Stimulated activated naive CD8-positive, alpha-beta T cell treated with anti-CD3 and anti-CD28 coated beads, Interleukin-15, amount 100 ng/mL, for 72 hours (primary cell): ENCODE measurements around the gene OR52A5.
"Not testable (repeated sequence)": the region's sequence is repeated elsewhere in the genome, so short reads cannot be mapped to it uniquely, and the experiment has no call there.

ENCODE experiments used
- ATAC-seq: fragments of 150-1000 bp; cut with Tn5 transposase; 2 replicates; pipeline ENCODE4 v1.10.0; 2021; ENCODE audit warnings: mild to moderate bottlenecking, moderate library complexity
- DNase-seq, 2 donors: peaks; one replicate each; pipeline ENCODE4 v3.0.0; 2021 to 2022
- H3K27ac Mint-ChIP-seq, 2 donors: one replicate each; pipeline ENCODE4 v1.8.0; 2022; ENCODE audit warnings: mild to moderate bottlenecking in 2 of 2, mixed read lengths in 2 of 2, moderate library complexity in 2 of 2
- H3K27me3 Mint-ChIP-seq: one replicate; pipeline ENCODE4 v1.8.0; 2022; ENCODE audit warnings: mixed read lengths
- H3K4me1 Mint-ChIP-seq: one replicate; pipeline ENCODE4 v1.8.0; 2022; ENCODE audit warnings: mild to moderate bottlenecking, mixed read lengths
- H3K4me3 Mint-ChIP-seq, 2 donors: one replicate each; pipeline ENCODE4 v1.8.0; 2022; ENCODE audit warnings: mild to moderate bottlenecking in 2 of 2, mixed read lengths in 2 of 2, moderate library complexity in 1 of 2
- H3K9me3 Mint-ChIP-seq, 2 donors: one replicate each; pipeline ENCODE4 v1.8.0; 2022; ENCODE audit warnings: mixed read lengths in 2 of 2

OR52A5 gene

DNA sequence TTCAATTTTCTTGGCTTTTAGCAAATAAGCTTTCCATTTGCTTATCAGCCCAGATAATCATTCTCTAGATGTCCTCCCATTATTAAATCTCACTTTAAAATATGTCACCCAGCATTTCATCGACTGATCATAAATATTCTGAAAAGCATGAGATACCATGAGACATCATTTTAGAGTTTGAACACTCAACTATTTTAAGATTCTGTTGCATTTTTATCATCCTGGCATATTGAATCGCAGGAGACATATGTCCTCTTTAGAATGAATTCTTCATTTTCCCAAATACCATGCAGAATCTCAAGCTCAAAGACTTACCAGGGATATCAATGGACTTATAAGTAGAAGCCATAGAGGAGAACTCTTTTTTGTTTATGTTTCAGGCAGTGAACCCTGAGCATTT lies at the start of gene OR52A5:
TSS of gene OR52A5 (minus strand) at position 361 of the 400 bp plus-strand sequence. CDS start 5,714 bp downstream, outside the sequence.
- no peak for DNase-seq

GRCh38 chr11:5178046-5178837 lies 40.1 kb upstream of the OR52A5 start:
- H3K9me3 Mint-ChIP-seq, result no peaks in the 10 kb centered on the region
- peaks cover 13% of the 10 kb centered on the region for H3K27me3 Mint-ChIP-seq
- no peak overlapping the region for H3K27ac Mint-ChIP-seq
- H3K4me3 Mint-ChIP-seq, result no peak overlapping the region
- H3K4me1 Mint-ChIP-seq, result no peaks in the 10 kb centered on the region
- DNase-seq (no peak), ATAC-seq (no peak)

More for the DNA sequence above, at the start of gene OR52A5:
- Mint-ChIP-seq H3K4me3 (no peak within 1 kb of the TSS), H3K27me3 (no peaks in the 10 kb centered on the region), H3K4me1 (no peaks in the 10 kb centered on the region), H3K27ac (peak within 1 kb of the TSS in 1 of 2 donors; percentile 29), H3K9me3 (no peaks in the 10 kb centered on the region)
- ATAC-seq, result no peak

GRCh38 chr11:5174934-5175333 lies 36.8 kb upstream of the OR52A5 start:
- ATAC-seq (no peak), DNase-seq (no peak)
- Mint-ChIP-seq H3K27ac (no peak overlapping the region), H3K4me1 (no peaks in the 10 kb centered on the region), H3K4me3 (no peak overlapping the region), H3K27me3 (peaks cover 9% of the 10 kb centered on the region), H3K9me3 (no peaks in the 10 kb centered on the region)

DNA sequence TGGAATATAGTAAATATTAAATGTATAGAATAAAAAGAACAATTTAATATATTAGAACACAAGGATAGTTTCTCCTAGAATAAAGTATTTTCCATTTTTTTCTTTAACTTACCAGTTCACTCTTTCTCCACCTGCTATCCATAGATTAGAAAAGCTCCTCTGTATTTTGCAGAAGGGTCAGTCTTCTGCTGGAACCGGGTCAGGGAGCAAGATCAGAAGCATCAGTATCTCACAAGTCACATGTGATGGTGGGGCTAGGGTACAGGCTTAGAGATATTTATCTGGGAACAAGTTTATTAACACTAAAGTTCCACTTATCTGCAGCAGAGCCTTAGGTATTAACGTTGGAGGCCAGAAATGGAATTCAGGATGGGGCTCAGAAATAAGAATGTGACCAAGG lies 33.7 kb upstream of the OR52A5 start:
- no peaks in the 10 kb centered on the region for H3K9me3 Mint-ChIP-seq
- no peaks in the 10 kb centered on the region for H3K27me3 Mint-ChIP-seq
- no peak for DNase-seq
- no peaks in the 10 kb centered on the region for H3K4me1 Mint-ChIP-seq
- ATAC-seq, result no peak
- H3K27ac Mint-ChIP-seq, result no peak overlapping the region
- no peak overlapping the region for H3K4me3 Mint-ChIP-seq

GRCh38 chr11:5165898-5166297 lies 27.7 kb upstream of the OR52A5 start:
- peaks cover 15% of the 10 kb centered on the region for H3K27me3 Mint-ChIP-seq

GRCh38 chr11:5164807-5165206 lies 26.7 kb upstream of the OR52A5 start:
- not testable (repeated sequence) for H3K4me3 Mint-ChIP-seq, H3K4me1 Mint-ChIP-seq, ATAC-seq, H3K27ac Mint-ChIP-seq, H3K9me3 Mint-ChIP-seq, DNase-seq
- peaks cover 25% of the 10 kb centered on the region for H3K27me3 Mint-ChIP-seq

More at GRCh38 chr11:5165898-5166297, 27.7 kb upstream of the OR52A5 start:
- H3K4me1 Mint-ChIP-seq, H3K27ac Mint-ChIP-seq, H3K9me3 Mint-ChIP-seq, ATAC-seq, DNase-seq, H3K4me3 Mint-ChIP-seq: not testable (repeated sequence)

- not testable (repeated sequence) for ATAC-seq, H3K4me3 Mint-ChIP-seq
Measured at GRCh38 chr11:5161045-5161444, 22.9 kb upstream of the OR52A5 start.

GRCh38 chr11:5160217-5160616 lies 22.1 kb upstream of the OR52A5 start:
- H3K4me3 Mint-ChIP-seq, ATAC-seq, H3K27ac Mint-ChIP-seq, DNase-seq, H3K4me1 Mint-ChIP-seq, H3K9me3 Mint-ChIP-seq: not testable (repeated sequence)
- H3K27me3 Mint-ChIP-seq, result peaks cover 31% of the 10 kb centered on the region

More at GRCh38 chr11:5161045-5161444, 22.9 kb upstream of the OR52A5 start:
- not testable (repeated sequence) for DNase-seq, H3K4me1 Mint-ChIP-seq, H3K9me3 Mint-ChIP-seq, H3K27ac Mint-ChIP-seq
- peaks cover 32% of the 10 kb centered on the region for H3K27me3 Mint-ChIP-seq

DNA sequence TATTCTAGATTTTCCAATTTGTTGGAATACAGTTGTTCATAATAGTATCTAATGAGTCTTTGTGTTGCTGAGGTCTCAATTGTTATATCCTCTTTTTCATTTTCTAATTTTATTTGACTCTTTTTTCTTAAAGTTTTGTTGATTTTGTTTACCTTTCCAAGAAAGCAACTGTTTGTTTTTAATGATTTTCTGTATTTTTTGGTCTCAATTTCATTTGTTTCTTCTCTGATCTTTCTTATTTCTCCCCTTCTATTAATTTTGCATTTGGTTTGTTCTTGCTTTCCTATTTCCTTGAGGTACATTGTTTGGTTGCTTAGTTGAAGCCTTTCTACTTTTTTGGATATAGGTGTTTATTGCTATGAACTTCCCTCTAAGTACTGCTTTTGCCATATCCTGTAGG lies 21.6 kb upstream of the OR52A5 start:
- peaks cover 26% of the 10 kb centered on the region for H3K27me3 Mint-ChIP-seq
- no peaks in the 10 kb centered on the region for H3K9me3 Mint-ChIP-seq
- no peak overlapping the region for H3K27ac Mint-ChIP-seq
- H3K4me1 Mint-ChIP-seq, result no peaks in the 10 kb centered on the region
- ATAC-seq (no peak), DNase-seq (no peak)
- H3K4me3 Mint-ChIP-seq, result no peak overlapping the region

- Mint-ChIP-seq H3K9me3 (no peaks in the 10 kb centered on the region), H3K27ac (peak within 1 kb of the TSS in 1 of 2 donors; percentile 31), H3K4me1 (no peaks in the 10 kb centered on the region), H3K27me3 (peaks cover 5% of the 10 kb centered on the region), H3K4me3 (no peak within 1 kb of the TSS)
- DNase-seq (no peak), ATAC-seq (no peak)
Measured at GRCh38 chr11:5154657-5155056, 16.5 kb upstream of the OR52A5 start, which contains the start of gene OR52A1. TSS of gene OR52A1 (minus strand) at chr11:5154757. CDS start at chr11:5152369, 2,388 bp downstream.

DNA sequence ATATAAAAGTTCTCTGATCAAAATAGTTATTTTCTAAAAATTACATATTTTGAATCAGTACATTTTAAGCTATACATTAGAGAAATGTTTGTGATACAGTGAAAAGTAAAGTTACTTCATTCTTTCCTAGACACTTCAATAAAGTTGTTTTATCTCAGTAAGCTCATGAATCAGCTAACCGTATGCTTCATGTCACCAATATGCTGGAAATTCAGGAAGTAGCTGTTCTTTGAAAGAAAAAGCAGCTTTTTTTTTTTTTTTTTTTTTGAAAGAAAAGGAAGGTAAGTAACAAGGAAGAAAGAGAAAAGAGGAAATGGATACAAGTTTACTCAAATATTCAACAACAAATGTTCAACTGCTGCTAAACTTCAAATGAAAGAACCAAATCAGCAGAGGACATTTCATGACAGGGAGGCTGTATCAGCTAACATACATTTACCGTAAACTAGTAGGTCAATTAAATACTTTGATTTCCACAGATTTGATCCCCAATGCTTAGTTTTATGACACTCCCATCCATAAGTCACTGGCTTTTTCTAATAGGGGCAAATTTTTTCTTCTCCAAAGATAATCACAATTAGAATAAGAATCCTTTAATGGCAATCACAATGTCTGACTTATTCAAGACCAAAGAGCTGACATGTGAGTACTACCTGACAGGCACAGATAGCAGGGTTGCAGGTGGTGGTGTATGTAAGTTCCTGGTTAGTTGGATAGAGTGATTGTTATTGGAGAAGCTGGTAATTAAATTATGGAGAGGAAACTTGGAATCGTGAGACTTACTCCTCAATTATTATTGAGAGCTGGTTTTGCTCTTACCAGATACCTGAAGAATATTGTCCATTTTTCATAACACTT lies 15.6 kb upstream of the OR52A5 start:
- H3K4me1 Mint-ChIP-seq, result no peaks in the 10 kb centered on the region
- peak overlapping the region in 1 of 2 donors; percentile 31 for H3K27ac Mint-ChIP-seq
- DNase-seq (no peak), ATAC-seq (no peak)
- H3K9me3 Mint-ChIP-seq, result no peaks in the 10 kb centered on the region
- no peak overlapping the region for H3K4me3 Mint-ChIP-seq
- no peaks in the 10 kb centered on the region for H3K27me3 Mint-ChIP-seq

DNA sequence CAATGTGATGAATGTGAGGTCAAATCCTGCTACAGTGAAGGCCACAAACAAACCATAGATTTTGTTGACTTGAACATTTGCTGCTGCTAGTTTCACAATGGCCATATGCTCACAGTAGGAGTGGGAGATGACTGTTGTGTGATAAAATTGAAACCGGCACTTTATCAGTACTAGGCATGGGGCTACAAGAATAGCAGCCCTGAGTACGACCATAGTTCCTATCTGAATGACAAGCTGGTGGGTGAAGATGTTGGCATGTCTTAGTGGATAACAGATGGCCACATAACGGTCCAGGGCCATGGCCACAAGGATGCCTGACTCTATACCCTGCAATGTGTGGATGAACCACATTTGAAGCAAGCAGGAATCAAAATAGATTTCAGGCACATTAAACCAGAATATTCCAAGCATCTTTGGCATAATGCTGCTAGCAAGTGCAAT lies 13.6 kb upstream of the OR52A5 start:
- Mint-ChIP-seq H3K27me3 (no peaks in the 10 kb centered on the region), H3K4me3 (no peak overlapping the region), H3K9me3 (no peaks in the 10 kb centered on the region), H3K27ac (no peak overlapping the region), H3K4me1 (no peaks in the 10 kb centered on the region)
- no peak for ATAC-seq
- no peak for DNase-seq

- DNase-seq, H3K27ac Mint-ChIP-seq, ATAC-seq, H3K4me1 Mint-ChIP-seq, H3K27me3 Mint-ChIP-seq, H3K4me3 Mint-ChIP-seq, H3K9me3 Mint-ChIP-seq: not testable (repeated sequence)
Measured at GRCh38 chr11:5144206-5144605, 6.0 kb upstream of the OR52A5 start.

DNA sequence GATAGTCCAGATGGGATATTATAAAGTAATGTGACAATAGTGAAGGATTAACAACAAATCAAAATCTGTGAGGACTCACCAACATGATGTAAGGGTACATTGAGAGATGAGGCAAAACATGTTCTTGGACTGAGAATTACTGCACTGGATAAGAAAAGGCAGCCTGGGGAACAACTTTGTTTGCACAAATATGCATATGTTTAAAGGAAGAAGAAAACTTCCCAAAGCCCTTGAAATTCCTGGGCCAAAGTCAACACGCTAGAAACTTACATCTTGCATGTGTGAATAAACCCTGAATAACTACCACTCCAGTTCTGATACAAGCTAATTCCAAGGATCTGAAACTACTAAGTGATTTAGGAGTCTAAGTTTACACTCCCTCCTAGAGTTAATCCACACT lies 1.1 kb downstream of the OR52A5 start:
- H3K4me1 Mint-ChIP-seq, result no peaks in the 10 kb centered on the region
- ATAC-seq (no peak), DNase-seq (no peak)
- no peaks in the 10 kb centered on the region for H3K9me3 Mint-ChIP-seq
- no peak overlapping the region for H3K27ac Mint-ChIP-seq
- no peak overlapping the region for H3K4me3 Mint-ChIP-seq
- H3K27me3 Mint-ChIP-seq, result no peaks in the 10 kb centered on the region

GRCh38 chr11:5136261-5136660 lies 1.9 kb downstream of the OR52A5 start:
- no peak overlapping the region for H3K27ac Mint-ChIP-seq
- DNase-seq (no peak), ATAC-seq (no peak)
- no peak overlapping the region for H3K4me3 Mint-ChIP-seq
- no peaks in the 10 kb centered on the region for H3K9me3 Mint-ChIP-seq
- no peaks in the 10 kb centered on the region for H3K4me1 Mint-ChIP-seq
- peaks cover 7% of the 10 kb centered on the region for H3K27me3 Mint-ChIP-seq
